Neutrophil (primary cell): Measurements from ENCODE around the gene ACIN1.
A peak's percentile ranks its signal among the peaks of the same experiment; 100 is the strongest.

ENCODE experiments used
- H3K27ac ChIP-seq: fragments of 200-600 bp; sonication (generic); 2 replicates; pipeline ENCODE4 v1.5.1; 2016; ENCODE audit warnings: mild to moderate bottlenecking, moderate library complexity
- H3K27me3 ChIP-seq: fragments of 200-600 bp; sonication (generic); 2 replicates; pipeline ENCODE4 v1.6.0; 2016; ENCODE audit warnings: mild to moderate bottlenecking
- H3K36me3 ChIP-seq: fragments of 200-600 bp; sonication (generic); 2 replicates; pipeline ENCODE4 v1.5.1; 2017
- H3K4me1 ChIP-seq, 2 experiments: fragments of 200-600 bp in 1 of 2; sonication (generic) in 1 of 2; 1 replicate in 1 of 2; 2 replicates in 1 of 2; pipeline versions ENCODE4 v1.5.1 to v1.6.1; 2013 to 2016; ENCODE audit warnings: low read depth in 1 of 2, low read length in 1 of 2, mild to moderate bottlenecking in 1 of 2, moderate library complexity in 1 of 2; ENCODE audit not compliant: control insufficient read depth in 1 of 2, insufficient read depth in 1 of 2
- H3K4me3 ChIP-seq, 2 experiments: fragments of 200-600 bp in 1 of 2; sonication (generic) in 1 of 2; 1 replicate in 1 of 2; 2 replicates in 1 of 2; pipeline ENCODE4 v1.5.1; 2013 to 2016; ENCODE audit warnings: low read depth in 1 of 2, low read length in 1 of 2, mild to moderate bottlenecking in 1 of 2, moderate library complexity in 1 of 2
- H3K9me3 ChIP-seq: fragments of 200-600 bp; sonication (generic); 2 replicates; pipeline ENCODE4 v1.5.1; 2016
- CTCF ChIP-seq: fragments of 200-600 bp; sonication (generic); IDR thresholded peaks from 2 replicates; pipeline ENCODE4 v1.5.1; 2016; ENCODE audit warnings: antibody characterized with exemption

The ACIN1 gene

DNA sequence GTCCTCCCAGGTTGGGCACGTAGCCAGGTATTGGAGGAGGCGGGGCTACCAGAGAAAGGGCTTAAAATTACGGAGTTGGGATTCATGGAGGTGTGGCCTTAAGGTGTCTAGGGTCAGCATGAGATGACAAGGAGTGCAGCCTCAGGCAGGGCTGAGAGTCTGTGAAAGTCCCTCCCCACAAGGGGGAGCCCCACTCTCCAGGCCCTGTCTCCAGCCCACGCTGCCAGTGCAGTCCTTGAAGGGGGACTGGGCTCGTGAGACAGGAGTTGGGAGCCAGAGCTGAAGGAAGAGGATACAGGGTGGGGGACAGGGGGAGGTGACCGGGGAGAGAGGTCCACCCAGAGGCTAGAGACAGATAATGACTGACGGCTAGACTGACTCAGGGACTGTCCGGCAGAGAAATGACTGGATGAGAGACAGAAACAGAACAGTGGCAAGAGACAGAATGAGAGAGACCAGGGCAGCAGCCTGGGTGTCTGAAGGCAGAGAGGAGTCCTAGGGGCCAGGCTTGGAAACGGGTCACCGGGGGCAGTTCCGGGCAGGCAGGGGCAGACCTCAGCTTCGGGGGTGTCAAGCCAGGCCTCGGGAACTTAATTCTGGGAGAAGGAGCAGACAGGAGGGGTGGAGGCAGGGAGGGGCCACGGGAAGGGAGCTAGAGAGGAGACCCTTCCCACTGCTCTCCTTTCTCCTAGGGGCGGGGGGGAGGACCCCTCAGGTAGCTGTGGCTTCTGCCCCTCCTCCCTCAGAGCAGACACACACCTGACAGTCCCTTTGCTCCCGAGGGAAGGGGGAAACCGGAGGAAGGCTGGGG lies 38.6 kb downstream of the ACIN1 start:
- H3K4me1 ChIP-seq: peaks cover 22 to 23% of the 10 kb centered on the region in 2 experiments
- H3K4me3 ChIP-seq: peak overlapping the region; percentile 71 to 84
- peak overlapping the region; percentile 19 for H3K27ac ChIP-seq
- peaks cover 13% of the 10 kb centered on the region for H3K27me3 ChIP-seq
- peaks cover 29% of the 10 kb centered on the region for H3K36me3 ChIP-seq
- peak; percentile 52 for TF ChIP-seq CTCF
- H3K9me3 ChIP-seq: no peaks in the 10 kb centered on the region

- Histone ChIP-seq H3K4me1 (peaks cover 22 to 28% of the 10 kb centered on the region in 2 experiments), H3K4me3 (no peak overlapping the region), H3K27me3 (peaks cover 13% of the 10 kb centered on the region), H3K36me3 (peaks cover 22% of the 10 kb centered on the region), H3K27ac (no peak overlapping the region), H3K9me3 (no peaks in the 10 kb centered on the region)
- TF ChIP-seq CTCF: no peak
These were observed 39.3 kb downstream of the ACIN1 start for GRCh38 chr14:23055621-23056144.

GRCh38 chr14:23055147-23055550 lies 39.8 kb downstream of the ACIN1 start:
- H3K4me3 ChIP-seq: no peak overlapping the region
- no peak for TF ChIP-seq CTCF
- no peak overlapping the region for H3K27ac ChIP-seq
- H3K9me3 ChIP-seq: no peaks in the 10 kb centered on the region
- H3K36me3 ChIP-seq: peaks cover 17% of the 10 kb centered on the region
- H3K27me3 ChIP-seq: peaks cover 13% of the 10 kb centered on the region
- peaks cover 22 to 28% of the 10 kb centered on the region in 2 experiments for H3K4me1 ChIP-seq

- no peak overlapping the region for H3K4me3 ChIP-seq
- H3K36me3 ChIP-seq: peaks cover 8% of the 10 kb centered on the region
- H3K4me1 ChIP-seq: peaks cover 22 to 28% of the 10 kb centered on the region in 2 experiments
- no peak for TF ChIP-seq CTCF
- no peaks in the 10 kb centered on the region for H3K9me3 ChIP-seq
- H3K27me3 ChIP-seq: peaks cover 13% of the 10 kb centered on the region
- H3K27ac ChIP-seq: no peak overlapping the region
These were observed 40.7 kb downstream of the ACIN1 start for GRCh38 chr14:23054000-23054811.

DNA sequence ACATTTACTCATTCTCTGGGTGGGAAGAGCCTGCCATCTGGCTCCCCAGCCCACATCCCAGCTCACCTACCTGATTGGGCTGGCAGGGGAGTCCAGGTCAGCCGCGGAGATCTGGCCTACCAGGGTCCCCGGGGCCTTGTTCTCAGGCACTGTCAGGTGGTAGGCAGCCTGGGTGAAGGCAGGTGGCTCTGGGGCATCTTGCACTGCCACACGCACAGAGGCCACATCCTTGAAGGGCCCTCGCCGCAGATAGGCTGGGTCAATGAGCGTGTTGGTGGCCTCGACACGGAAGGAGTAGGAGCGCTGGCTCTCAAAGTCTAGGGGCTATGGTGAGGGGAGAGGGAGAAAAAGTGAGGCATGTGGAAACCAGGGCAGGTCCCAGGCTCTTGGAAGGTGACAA lies 41.5 kb downstream of the ACIN1 start:
- no peaks in the 10 kb centered on the region for H3K36me3 ChIP-seq
- TF ChIP-seq CTCF: no peak
- H3K27ac ChIP-seq: no peak overlapping the region
- peaks cover 20 to 28% of the 10 kb centered on the region in 2 experiments for H3K4me1 ChIP-seq
- peaks cover 13% of the 10 kb centered on the region for H3K27me3 ChIP-seq
- H3K4me3 ChIP-seq: no peak overlapping the region
- H3K9me3 ChIP-seq: no peaks in the 10 kb centered on the region
